ENCODE data around the gene S1PR2.
"Not testable (repeated sequence)": the region's sequence is repeated elsewhere in the genome, so short reads cannot be mapped to it uniquely, and the experiment has no call there.

S1PR2 gene

GRCh38 chr19:10223488-10224213 is 7.5 kb downstream of the S1PR2 start:
- no peak for DNase-seq (ENCODE audit: low spot score)

- no peak for DNase-seq (ENCODE audit: low spot score)
Observed at GRCh38 chr19:10222201-10222890, 8.8 kb downstream of the S1PR2 start.

- DNase-seq (ENCODE audit: low spot score) = no peak
Observed at GRCh38 chr19:10220695-10221094, 10.4 kb downstream of the S1PR2 start.

- peak; percentile 57 for DNase-seq (ENCODE audit: low spot score)
Observed at GRCh38 chr19:10219678-10220077, 11.5 kb downstream of the S1PR2 start.

- no peak for DNase-seq (ENCODE audit: low spot score)
Observed at GRCh38 chr19:10217085-10217484, 14.0 kb downstream of the S1PR2 start.

- no peak for DNase-seq (ENCODE audit: low spot score)
Observed at GRCh38 chr19:10214784-10215183, 16.3 kb downstream of the S1PR2 start.

GRCh38 chr19:10211691-10212090 is 19.4 kb downstream of the S1PR2 start:
- no peak for DNase-seq (ENCODE audit: low spot score)

GRCh38 chr19:10211061-10211460 is 20.1 kb downstream of the S1PR2 start:
- DNase-seq (ENCODE audit: low spot score) = no peak

GRCh38 chr19:10209315-10209714 is 21.8 kb downstream of the S1PR2 start:
- DNase-seq (ENCODE audit: low spot score) = no peak

- DNase-seq (ENCODE audit: low spot score) = no peak
Observed at GRCh38 chr19:10207026-10207425, 24.1 kb downstream of the S1PR2 start.

GRCh38 chr19:10206226-10206885 is 24.8 kb downstream of the S1PR2 start:
- peak; percentile 38 for DNase-seq (ENCODE audit: low spot score)

GRCh38 chr19:10205636-10206035 is 25.5 kb downstream of the S1PR2 start:
- DNase-seq (ENCODE audit: low spot score) = no peak

GRCh38 chr19:10203686-10204085 is 27.4 kb downstream of the S1PR2 start:
- no peak for DNase-seq (ENCODE audit: low spot score)

- DNase-seq (ENCODE audit: low spot score) = no peak
Observed at GRCh38 chr19:10201176-10201575, 30.0 kb downstream of the S1PR2 start.

GRCh38 chr19:10200101-10200500 is 31.0 kb downstream of the S1PR2 start:
- not testable (repeated sequence) for DNase-seq (ENCODE audit: low spot score)

GRCh38 chr19:10198889-10199644 is 32.1 kb downstream of the S1PR2 start:
- not testable (repeated sequence) for DNase-seq (ENCODE audit: low spot score)

GRCh38 chr19:10195199-10195519 is 36.0 kb downstream of the S1PR2 start:
- no peak for DNase-seq (ENCODE audit: low spot score)

- DNase-seq (ENCODE audit: low spot score) = peak; percentile 100
Observed at GRCh38 chr19:10194500-10195198, 36.5 kb downstream of the S1PR2 start, which contains the start of gene DNMT1. TSS of gene DNMT1 (minus strand) at chr19:10194953. CDS start at chr19:10194899, 54 bp downstream.

- DNase-seq (ENCODE audit: low spot score) = peak; percentile 76
Observed at GRCh38 chr19:10193790-10194499, 37.2 kb downstream of the S1PR2 start.

GRCh38 chr19:10192922-10193321 is 38.2 kb downstream of the S1PR2 start:
- DNase-seq (ENCODE audit: low spot score) = no peak

- DNase-seq (ENCODE audit: low spot score) = no peak
Observed at GRCh38 chr19:10191347-10191746, 39.8 kb downstream of the S1PR2 start.

All from iPS-NIHi11 (cell line).